ENCODE measurements around the gene SIPA1. TPM values are rescaled to one million over a fixed set of nuclear protein-coding genes. Genes with fewer than 3 reads are reported as not detected.
A peak's percentile ranks its signal among the peaks of the same experiment; 100 is the strongest.

The SIPA1 gene
- total and polyA plus RNA-seq, 2 of the 13 experiments (the other 11 are each of a cell fraction or from before 2014, with no cell fraction given), result 5.8 to 7.7 TPM

GRCh38 chr11:65662799-65663638 lies 25.1 kb downstream of the SIPA1 start, which contains the start of gene RELA (continued):
- TF ChIP-seq, protein P1, sequence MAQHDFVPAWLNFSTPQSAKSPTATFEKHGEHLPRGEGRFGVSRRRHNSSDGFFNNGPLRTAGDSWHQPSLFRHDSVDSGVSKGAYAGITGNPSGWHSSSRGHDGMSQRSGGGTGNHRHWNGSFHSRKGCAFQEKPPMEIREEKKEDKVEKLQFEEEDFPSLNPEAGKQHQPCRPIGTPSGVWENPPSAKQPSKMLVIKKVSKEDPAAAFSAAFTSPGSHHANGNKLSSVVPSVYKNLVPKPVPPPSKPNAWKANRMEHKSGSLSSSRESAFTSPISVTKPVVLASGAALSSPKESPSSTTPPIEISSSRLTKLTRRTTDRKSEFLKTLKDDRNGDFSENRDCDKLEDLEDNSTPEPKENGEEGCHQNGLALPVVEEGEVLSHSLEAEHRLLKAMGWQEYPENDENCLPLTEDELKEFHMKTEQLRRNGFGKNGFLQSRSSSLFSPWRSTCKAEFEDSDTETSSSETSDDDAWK (CRISPR knock-in tag; IDR thresholded peaks at IDR 0.05), result no peak
- TF ChIP-seq SNRNP70 (IDR thresholded peaks at IDR 0.05; ENCODE audit: low read depth, low read length) (no peak), ADNP (CRISPR knock-in tag; IDR thresholded peaks at IDR 0.05) (no peak), E2F1 (CRISPR knock-in tag; IDR thresholded peaks at IDR 0.05) (peak; percentile 73; the same call in 1 of the 2 replicates), KDM6A (CRISPR knock-in tag; IDR thresholded peaks at IDR 0.05; ENCODE audit: low read depth) (no peak), ZNF414 (CRISPR knock-in tag; IDR thresholded peaks at IDR 0.05) (no peak), ZNF160 (CRISPR knock-in tag; IDR thresholded peaks at IDR 0.05) (no peak), HNF4A (CRISPR knock-in tag; IDR thresholded peaks at IDR 0.05) (no peak), ZNF329 (CRISPR knock-in tag; IDR thresholded peaks at IDR 0.05; ENCODE audit: low read depth) (peak; percentile 46; the same call in 1 of the 2 replicates), PAWR (CRISPR knock-in tag; IDR thresholded peaks at IDR 0.05; ENCODE audit: borderline replicate concordance) (no peak), ZBTB7A (CRISPR knock-in tag; IDR thresholded peaks at IDR 0.05) (peak; percentile 68; the same call in 1 of the 2 replicates), ZNF549 (CRISPR knock-in tag; IDR thresholded peaks at IDR 0.05) (no peak), HMG20B (CRISPR knock-in tag; conservative IDR thresholded peaks at IDR 0.05) (no peak), SALL1 (CRISPR knock-in tag; IDR thresholded peaks at IDR 0.05) (peak; percentile 71)
- TF ChIP-seq, protein P2, sequence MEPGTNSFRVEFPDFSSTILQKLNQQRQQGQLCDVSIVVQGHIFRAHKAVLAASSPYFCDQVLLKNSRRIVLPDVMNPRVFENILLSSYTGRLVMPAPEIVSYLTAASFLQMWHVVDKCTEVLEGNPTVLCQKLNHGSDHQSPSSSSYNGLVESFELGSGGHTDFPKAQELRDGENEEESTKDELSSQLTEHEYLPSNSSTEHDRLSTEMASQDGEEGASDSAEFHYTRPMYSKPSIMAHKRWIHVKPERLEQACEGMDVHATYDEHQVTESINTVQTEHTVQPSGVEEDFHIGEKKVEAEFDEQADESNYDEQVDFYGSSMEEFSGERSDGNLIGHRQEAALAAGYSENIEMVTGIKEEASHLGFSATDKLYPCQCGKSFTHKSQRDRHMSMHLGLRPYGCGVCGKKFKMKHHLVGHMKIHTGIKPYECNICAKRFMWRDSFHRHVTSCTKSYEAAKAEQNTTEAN (CRISPR knock-in tag; conservative IDR thresholded peaks at IDR 0.05), result no peak
- TF ChIP-seq, protein P3, sequence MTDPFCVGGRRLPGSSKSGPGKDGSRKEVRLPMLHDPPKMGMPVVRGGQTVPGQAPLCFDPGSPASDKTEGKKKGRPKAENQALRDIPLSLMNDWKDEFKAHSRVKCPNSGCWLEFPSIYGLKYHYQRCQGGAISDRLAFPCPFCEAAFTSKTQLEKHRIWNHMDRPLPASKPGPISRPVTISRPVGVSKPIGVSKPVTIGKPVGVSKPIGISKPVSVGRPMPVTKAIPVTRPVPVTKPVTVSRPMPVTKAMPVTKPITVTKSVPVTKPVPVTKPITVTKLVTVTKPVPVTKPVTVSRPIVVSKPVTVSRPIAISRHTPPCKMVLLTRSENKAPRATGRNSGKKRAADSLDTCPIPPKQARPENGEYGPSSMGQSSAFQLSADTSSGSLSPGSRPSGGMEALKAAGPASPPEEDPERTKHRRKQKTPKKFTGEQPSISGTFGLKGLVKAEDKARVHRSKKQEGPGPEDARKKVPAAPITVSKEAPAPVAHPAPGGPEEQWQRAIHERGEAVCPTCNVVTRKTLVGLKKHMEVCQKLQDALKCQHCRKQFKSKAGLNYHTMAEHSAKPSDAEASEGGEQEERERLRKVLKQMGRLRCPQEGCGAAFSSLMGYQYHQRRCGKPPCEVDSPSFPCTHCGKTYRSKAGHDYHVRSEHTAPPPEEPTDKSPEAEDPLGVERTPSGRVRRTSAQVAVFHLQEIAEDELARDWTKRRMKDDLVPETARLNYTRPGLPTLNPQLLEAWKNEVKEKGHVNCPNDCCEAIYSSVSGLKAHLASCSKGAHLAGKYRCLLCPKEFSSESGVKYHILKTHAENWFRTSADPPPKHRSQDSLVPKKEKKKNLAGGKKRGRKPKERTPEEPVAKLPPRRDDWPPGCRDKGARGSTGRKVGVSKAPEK (CRISPR knock-in tag; IDR thresholded peaks at IDR 0.05; ENCODE audit: borderline replicate concordance), result no peak
- TF ChIP-seq, protein P4, sequence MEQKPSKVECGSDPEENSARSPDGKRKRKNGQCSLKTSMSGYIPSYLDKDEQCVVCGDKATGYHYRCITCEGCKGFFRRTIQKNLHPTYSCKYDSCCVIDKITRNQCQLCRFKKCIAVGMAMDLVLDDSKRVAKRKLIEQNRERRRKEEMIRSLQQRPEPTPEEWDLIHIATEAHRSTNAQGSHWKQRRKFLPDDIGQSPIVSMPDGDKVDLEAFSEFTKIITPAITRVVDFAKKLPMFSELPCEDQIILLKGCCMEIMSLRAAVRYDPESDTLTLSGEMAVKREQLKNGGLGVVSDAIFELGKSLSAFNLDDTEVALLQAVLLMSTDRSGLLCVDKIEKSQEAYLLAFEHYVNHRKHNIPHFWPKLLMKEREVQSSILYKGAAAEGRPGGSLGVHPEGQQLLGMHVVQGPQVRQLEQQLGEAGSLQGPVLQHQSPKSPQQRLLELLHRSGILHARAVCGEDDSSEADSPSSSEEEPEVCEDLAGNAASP (CRISPR knock-in tag; IDR thresholded peaks at IDR 0.05; ENCODE audit: borderline replicate concordance), result no peak; the same call in 1 of the 2 replicates
- TF ChIP-seq, protein P5, sequence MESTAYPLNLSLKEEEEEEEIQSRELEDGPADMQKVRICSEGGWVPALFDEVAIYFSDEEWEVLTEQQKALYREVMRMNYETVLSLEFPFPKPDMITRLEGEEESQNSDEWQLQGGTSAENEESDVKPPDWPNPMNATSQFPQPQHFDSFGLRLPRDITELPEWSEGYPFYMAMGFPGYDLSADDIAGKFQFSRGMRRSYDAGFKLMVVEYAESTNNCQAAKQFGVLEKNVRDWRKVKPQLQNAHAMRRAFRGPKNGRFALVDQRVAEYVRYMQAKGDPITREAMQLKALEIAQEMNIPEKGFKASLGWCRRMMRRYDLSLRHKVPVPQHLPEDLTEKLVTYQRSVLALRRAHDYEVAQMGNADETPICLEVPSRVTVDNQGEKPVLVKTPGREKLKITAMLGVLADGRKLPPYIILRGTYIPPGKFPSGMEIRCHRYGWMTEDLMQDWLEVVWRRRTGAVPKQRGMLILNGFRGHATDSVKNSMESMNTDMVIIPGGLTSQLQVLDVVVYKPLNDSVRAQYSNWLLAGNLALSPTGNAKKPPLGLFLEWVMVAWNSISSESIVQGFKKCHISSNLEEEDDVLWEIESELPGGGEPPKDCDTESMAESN (CRISPR knock-in tag; conservative IDR thresholded peaks at IDR 0.05), result peak; percentile 73
